ENCODE data around the gene TMUB2.

- no peak for TF ChIP-seq CTCF (IDR thresholded peaks at IDR 0.05; ENCODE audit: low read depth, low read length)
- no peak for TF ChIP-seq EZH2phosphoT487 (IDR thresholded peaks at IDR 0.05; ENCODE audit: low read depth)
These were observed 16.0 kb downstream of the TMUB2 start for GRCh38 chr17:44202756-44203155.
